SKM-1 (cell line): Measurements from ENCODE around the gene ADARB2.
"Not testable (repeated sequence)": the region's sequence is repeated elsewhere in the genome, so short reads cannot be mapped to it uniquely, and the experiment has no call there.

ENCODE experiments used
- DNase-seq: peaks from one replicate; lab custom pipeline; 2025; ENCODE audit not compliant: unreplicated experiment; lab: John Stamatoyannopoulos, UW

The ADARB2 gene

GRCh38 chr10:1401071-1401965 is 336.0 kb downstream of the ADARB2 start:
- no peak for DNase-seq

- DNase-seq: no peak
These were observed 336.9 kb downstream of the ADARB2 start for GRCh38 chr10:1400101-1401070.

DNA sequence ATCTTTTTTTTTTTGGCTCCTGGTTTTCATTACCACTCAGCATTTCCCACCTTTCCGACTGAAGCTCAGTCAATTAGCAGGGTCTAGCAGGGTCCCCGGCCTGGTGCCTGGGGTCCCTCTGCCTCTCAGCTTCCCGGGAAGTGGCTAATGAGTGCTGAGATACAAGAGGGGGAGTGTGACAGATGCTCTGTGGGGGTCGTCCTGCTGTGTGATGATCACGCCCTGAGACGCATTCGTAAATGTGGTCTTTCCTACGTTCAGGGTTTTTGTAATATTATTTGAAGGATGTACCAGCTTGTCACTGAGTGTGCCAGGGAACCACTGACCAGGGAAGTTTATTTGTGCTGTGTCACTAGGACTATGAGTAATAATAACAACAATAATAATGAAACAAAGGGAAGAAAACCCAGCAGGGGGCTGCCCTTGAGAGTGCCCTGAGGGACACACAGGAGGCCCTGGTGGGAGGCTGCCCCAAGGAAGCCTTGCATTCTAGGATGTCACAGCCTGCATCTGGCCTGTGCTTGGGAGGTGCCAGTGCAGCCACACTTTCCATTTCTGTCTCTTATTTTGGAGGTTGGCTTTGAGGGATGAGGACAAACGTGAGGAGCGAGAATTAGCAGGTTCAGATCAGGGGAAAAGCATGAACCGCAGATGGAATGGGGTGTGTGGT is 337.8 kb downstream of the ADARB2 start:
- DNase-seq: no peak

- no peak for DNase-seq
These were observed 338.5 kb downstream of the ADARB2 start for GRCh38 chr10:1398626-1399410.

DNA sequence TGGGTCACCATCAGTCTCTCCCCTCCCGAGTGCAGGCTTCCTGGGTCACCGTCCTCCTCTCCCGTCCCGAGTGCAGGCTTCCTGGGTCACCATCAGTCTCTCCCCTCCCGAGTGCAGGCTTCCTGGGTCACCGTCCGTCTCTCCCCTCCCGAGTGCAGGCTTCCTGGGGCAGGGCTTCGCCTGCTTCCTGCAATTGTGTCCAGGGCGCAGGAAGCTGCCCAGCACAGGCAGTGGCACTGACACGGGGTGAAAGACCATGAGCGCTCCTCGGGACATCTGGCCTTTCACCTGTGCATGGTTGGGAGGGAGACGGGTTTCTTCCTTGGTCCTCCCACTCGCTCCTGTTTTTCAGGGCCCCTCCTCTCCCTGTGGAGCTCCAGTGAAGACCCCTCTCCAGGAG is 339.2 kb downstream of the ADARB2 start:
- DNase-seq: not testable (repeated sequence)

- DNase-seq: no peak
These were observed 341.1 kb downstream of the ADARB2 start for GRCh38 chr10:1396297-1396635.

DNA sequence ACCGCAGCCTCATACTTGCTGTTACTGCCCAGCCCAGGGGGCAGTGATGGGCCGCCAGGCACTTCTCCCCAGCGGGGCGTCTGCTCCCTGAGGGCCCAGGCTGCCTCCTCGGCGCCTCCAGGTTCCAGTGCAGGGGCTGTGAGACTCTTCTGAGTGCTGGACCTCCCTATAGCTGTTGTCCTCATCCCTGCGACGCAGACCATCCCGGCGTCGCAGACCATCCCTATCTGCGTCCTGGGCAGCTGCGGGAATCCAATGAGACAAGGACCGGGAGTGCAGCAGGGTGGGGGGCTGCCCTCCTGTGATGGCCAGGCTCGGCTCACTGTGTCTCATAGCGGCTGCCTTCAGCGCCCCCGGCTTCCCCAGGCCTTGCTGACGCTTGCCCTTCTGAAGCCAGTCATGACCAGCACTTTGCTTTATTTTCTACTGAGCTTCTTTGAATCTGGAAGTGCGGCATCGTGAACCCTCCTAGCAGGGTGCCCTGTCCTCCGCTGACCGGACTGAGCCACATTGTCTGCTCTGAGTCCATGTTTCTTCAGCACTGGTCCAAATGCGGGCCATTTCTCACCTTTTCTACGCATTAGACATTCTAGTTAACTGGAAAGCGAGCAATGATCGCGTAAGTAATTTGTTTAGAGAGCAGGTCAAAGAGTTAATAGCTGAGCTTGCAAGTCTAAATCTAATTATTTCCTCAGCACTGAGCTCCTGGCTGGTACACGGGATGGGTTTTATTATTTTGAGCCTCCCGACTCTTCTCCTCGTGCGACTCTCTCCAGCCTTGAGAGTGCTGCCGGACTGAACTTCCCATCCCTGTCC is 341.6 kb downstream of the ADARB2 start:
- DNase-seq: no peak

GRCh38 chr10:1395025-1395480 is 342.3 kb downstream of the ADARB2 start:
- no peak for DNase-seq

GRCh38 chr10:1394155-1394912 is 343.0 kb downstream of the ADARB2 start:
- no peak for DNase-seq

- DNase-seq: no peak
These were observed 343.8 kb downstream of the ADARB2 start for GRCh38 chr10:1393481-1393880.

DNA sequence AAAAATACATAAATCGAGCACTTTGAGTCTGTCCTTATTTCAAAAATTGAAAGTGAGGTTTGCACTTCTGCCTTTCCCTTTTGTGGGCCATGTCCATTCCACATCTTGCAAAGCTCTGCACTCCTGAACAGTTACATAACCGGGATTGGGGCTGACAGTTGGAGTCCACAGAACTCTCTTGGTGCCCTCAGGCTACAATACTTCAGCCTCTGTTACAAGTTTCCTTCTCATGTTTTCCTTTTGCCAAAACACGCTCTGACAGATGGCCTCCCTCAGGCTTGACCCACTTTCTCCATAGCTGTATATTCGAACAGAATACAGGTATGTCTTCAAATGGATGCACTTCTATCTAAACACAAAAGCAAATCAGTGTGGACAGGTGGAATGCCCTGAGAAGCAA is 345.2 kb downstream of the ADARB2 start:
- DNase-seq: no peak

DNA sequence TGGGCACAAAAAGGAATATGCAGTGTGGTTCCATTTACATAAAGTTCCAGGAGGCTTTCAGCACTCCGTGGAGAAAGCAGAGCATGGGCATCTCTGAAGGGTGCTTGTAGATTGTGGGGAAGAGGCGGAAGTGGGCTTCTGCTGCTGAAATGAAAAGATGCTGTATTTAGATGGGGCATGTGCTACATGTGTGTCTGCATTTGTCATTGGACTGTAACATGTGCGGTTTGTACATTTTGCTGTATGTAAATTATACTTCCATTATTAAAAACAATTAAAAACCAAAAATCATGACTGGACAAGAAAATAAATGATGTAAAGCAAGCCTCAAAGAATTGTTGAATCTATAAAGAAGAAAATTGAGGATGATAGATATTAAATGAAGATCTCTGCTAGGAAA is 347.1 kb downstream of the ADARB2 start:
- DNase-seq: no peak

DNA sequence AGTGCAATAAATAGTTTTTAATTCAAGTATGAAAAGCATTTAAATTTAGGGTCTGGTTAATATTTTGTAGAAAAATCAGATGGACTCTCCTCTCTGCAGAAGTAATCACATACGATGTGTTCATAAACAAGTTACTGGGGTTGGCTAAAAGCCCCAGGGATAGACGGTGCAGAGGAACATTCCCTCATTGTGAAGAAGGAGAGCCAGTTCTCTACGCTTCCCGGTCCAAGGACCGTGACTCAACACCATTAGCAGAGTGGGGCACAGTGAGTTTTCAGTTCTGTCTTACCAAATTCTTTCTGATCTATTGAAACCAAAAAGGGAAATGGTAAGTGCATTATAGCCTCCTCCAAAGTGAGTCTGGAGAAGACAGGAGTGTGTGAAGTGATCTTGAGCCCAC is 353.3 kb downstream of the ADARB2 start:
- DNase-seq: no peak

DNA sequence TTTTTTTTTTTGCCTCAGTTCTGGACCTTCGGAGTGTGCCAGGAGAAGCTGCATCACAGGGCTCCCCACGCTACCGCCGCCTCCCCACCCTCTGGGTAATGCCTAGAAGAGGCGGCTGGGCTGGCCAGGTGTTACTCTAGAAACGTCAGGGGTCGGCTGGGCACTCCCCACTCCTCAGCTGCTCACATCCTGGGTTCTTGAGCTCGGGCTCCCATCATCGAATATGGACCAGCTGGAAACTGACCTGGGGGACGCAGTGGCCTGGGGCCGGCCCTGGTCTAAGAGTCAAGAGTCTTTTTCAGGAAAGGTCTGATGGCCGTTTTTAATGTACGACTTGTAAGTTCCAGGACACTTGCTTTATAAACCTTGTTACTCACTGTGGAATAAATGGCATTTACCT is 354.6 kb downstream of the ADARB2 start:
- no peak for DNase-seq

DNA sequence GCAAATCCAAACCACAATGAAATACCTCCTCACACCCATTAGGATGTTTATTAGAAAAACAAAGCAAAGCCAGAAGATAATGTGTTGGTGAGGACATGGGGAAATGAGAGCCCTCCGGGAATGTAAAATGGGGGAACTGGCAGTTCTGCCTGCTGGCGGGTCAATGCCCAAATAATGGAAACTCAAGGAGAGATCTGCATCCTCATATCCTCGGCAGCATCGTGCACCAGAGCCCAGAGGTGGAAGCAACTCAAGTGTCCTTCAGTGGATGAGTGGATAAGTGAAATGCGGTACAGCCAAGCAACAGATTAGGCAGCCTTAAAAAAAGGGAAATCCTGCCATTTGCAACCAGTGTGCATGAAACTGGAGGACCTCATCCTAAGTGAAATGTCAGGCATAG is 356.0 kb downstream of the ADARB2 start:
- DNase-seq: no peak

DNA sequence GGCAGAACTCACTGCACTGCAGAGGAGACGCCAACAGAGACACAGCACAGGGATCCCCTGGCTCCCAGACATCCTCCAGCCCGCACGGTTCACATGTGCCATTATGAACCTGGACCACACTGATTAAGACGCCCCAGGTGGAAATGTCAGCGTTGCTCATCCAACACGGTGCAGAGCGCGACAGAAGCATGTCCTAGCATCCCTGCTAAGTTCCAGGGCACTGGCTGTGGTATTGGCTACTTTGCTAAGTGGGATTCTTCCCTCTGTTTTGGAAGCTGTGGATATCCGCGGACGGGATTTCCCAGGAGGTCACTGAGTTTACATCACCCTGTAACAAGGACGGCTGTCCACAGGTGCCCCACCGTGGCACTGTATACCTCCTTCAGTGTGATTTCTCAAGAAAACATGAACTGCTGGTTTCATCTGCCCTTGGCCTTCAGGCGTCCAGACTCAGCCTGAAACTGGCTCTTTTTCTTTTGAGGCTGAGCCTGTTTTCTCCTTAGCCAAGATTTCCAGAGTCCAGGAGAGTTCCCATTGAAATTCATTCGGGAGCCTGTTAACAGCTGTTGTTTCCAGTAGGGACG is 357.1 kb downstream of the ADARB2 start:
- no peak for DNase-seq

DNA sequence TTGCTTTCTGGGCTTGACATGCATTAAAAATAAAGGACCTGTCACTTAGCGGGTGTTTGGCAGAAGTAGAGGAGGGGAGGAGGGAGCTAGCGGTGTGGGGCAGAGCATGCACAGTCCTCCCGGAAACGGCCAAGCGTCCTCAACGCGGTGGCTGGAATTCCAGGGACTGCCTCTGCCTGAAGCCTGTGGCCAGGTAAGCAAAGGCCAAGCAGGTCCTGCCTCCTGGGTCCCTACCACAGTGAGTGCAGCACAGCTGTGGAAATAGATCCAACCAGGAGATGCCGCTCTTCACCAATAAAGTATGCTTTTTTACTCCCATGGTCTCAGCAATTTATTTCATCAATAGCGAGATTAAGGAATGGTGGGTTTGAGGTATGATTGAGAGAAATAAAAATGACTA is 357.7 kb downstream of the ADARB2 start:
- no peak for DNase-seq

- DNase-seq: no peak
These were observed 358.9 kb downstream of the ADARB2 start for GRCh38 chr10:1378473-1378872.
